ENCODE data around the gene TAF13.
"Not testable (repeated sequence)": the region's sequence is repeated elsewhere in the genome, so short reads cannot be mapped to it uniquely, and the experiment has no call there.

TAF13 gene

DNA sequence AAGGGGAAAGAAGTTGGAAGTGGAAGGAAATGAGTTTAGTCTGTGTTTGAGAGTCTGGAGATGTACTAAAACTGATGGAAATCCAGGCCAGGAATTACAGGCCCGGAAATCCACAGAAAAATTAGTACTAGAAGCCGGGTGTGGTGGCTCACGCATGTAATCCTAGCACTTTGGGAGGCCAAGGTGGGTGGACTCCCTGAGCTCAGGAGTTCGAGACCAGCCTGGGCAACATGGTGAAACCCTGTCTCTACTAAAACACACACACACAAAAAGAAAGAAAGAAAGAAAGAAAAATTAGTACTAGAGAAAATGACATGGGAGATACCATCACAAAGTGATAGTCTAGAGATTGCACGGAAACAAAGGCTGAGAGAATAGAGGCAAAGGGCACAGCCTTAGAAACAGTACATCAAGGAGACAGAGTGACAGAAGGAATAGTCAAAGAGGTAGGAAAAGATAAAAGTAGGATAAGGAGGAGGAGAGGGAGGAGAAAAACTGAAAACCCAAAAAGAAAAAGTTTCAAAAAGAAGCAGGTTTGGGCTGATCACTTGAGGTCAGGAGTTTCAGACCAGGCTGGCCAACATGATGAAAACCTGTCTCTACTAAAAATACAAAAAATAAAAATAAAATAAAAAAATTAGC lies 4.8 kb upstream of the TAF13 start:
- Mint-ChIP-seq H3K9me3 (ENCODE audit: low read depth) (no peaks in the 10 kb centered on the region), H3K4me1 (ENCODE audit: low read depth) (peaks cover 7% of the 10 kb centered on the region), H3K27me3 (no peaks in the 10 kb centered on the region), H3K36me3 (no peaks in the 10 kb centered on the region), H3K27ac (no peak overlapping the region), H3K4me3 (no peak overlapping the region)

DNA sequence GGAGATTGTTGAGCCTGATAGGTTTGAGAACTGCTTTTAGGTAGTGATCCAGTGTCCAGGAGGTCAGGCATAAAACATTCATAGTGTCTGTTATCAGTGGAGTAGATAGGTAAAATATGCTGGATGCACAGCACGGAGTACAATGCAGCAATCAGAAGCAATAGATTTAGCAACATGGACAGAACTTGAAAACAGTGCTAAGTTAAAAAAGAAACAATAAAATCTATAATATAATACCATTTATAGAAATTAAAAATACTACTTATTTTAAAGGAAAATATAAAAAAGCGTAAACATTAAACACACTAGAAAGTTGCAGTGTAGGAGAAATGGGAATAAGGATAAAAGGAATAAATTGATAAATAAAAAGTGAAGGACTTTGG lies 3.4 kb upstream of the TAF13 start:
- Mint-ChIP-seq H3K4me3 (no peak overlapping the region), H3K4me1 (ENCODE audit: low read depth) (peaks cover 15% of the 10 kb centered on the region), H3K27ac (no peak overlapping the region), H3K9me3 (ENCODE audit: low read depth) (no peaks in the 10 kb centered on the region), H3K27me3 (no peaks in the 10 kb centered on the region), H3K36me3 (no peaks in the 10 kb centered on the region)

DNA sequence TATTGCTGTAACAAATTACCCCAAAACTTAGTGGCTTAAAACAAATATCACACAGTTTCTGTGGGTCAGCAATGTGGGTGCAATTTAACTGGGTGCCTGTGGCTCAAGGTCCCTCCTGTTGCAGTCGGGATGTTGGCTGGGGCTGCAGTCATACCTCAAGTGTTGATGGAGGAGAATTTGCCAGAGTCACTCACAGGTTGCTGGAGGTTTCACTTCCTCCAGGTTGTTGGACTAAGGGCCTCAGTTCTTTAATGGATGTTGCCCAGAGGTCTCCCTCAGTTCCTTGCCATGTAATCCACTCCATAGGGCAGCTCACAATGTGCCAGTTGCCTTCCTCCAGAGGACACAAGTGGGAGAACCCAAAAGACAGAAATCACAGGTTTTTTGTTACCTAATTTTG lies 2.5 kb upstream of the TAF13 start:
- Mint-ChIP-seq H3K36me3 (no peaks in the 10 kb centered on the region), H3K9me3 (ENCODE audit: low read depth) (no peaks in the 10 kb centered on the region), H3K4me1 (ENCODE audit: low read depth) (peaks cover 16% of the 10 kb centered on the region), H3K4me3 (no peak overlapping the region), H3K27ac (no peak overlapping the region), H3K27me3 (no peaks in the 10 kb centered on the region)

DNA sequence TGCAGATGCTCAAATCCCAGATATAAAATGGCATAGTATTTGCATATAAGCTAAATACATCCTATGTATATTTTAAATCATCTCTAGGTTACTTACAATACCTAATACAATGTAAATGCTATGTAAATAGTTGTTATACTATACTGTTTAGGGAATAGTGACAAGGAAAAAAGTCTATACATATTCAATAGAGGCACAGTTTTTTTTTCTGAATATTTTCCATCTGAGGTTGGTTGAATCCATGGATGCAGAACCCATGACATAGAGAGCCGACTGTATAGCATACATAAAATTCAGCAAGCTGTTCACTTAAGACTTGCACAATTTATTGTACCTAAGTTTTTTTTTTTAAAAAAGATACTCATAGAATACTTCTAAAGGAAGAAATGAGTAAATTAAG lies 6.5 kb downstream of the TAF13 start:
- Mint-ChIP-seq H3K27ac (no peak overlapping the region), H3K4me3 (no peak overlapping the region), H3K9me3 (ENCODE audit: low read depth) (no peaks in the 10 kb centered on the region), H3K36me3 (peaks cover 4% of the 10 kb centered on the region), H3K27me3 (no peaks in the 10 kb centered on the region), H3K4me1 (ENCODE audit: low read depth) (peaks cover 7% of the 10 kb centered on the region)

DNA sequence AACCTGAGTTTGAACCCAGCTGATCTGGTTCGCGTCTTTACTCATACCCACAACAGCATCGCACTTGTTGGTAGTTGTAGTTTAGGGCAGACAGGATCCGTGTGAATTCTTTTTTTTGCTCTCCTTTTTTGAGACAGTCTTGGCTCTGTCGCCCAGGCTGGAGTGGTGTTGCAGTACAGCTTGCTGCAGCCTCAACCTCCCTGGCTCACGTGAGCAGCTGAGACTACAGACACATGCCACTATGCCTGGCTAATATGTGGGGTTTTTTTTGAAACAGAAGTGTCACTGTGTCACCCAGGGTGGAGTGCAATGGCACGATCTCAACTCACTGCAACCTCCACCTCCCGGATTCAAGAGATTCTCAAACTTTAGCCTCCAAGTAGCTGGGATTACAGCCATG lies 7.9 kb downstream of the TAF13 start:
- Mint-ChIP-seq H3K4me3 (no peak overlapping the region), H3K9me3 (ENCODE audit: low read depth) (no peaks in the 10 kb centered on the region), H3K4me1 (ENCODE audit: low read depth) (peaks cover 3% of the 10 kb centered on the region), H3K27me3 (no peaks in the 10 kb centered on the region), H3K36me3 (peaks cover 4% of the 10 kb centered on the region), H3K27ac (no peak overlapping the region)

DNA sequence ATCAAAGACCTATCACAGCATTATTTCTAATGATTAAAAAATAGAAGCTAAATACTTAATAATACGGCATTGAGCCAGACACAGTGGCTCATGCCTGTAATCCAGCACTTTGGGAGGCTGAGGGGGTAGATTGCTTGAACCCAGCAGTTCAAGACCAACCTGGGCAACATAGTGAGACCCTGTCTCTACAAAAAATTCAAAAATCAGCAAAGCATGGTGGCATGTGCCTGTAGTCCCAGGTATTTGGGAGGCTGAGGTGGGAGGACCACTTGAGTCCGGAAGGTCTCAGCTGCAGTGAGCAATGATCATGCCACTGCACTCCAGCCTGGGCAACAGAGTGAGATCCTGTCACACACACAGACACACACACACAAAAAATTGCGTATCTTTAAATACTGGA lies 10.7 kb downstream of the TAF13 start:
- H3K36me3 Mint-ChIP-seq: peaks cover 2% of the 10 kb centered on the region
- H3K27me3 Mint-ChIP-seq: no peaks in the 10 kb centered on the region
- H3K4me3 Mint-ChIP-seq: no peak overlapping the region
- no peak overlapping the region for H3K27ac Mint-ChIP-seq
- no peaks in the 10 kb centered on the region for H3K4me1 Mint-ChIP-seq (ENCODE audit: low read depth)
- no peaks in the 10 kb centered on the region for H3K9me3 Mint-ChIP-seq (ENCODE audit: low read depth)

DNA sequence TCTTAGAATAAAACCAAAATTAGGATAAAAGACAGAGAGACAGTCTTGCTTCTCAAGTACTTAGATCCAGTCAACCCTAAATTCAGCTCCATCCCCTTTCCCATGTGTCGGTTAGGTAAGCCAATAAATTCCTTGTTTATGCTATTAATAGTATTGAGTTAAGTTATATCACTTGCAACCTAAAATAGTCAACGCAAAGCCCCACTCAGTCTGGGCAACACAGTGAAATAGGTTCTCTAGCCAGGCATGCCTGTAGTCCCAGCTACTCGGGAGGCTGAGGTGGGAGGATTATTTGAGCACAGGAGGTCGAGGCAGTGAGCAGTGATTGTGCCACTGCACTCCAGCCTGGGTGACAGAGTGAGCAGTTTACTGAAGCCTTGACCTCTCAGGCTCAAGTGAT lies 14.6 kb downstream of the TAF13 start:
- no peak overlapping the region for H3K27ac Mint-ChIP-seq
- no peaks in the 10 kb centered on the region for H3K4me1 Mint-ChIP-seq (ENCODE audit: low read depth)
- H3K36me3 Mint-ChIP-seq: no peaks in the 10 kb centered on the region
- H3K9me3 Mint-ChIP-seq (ENCODE audit: low read depth): no peaks in the 10 kb centered on the region
- H3K4me3 Mint-ChIP-seq: no peak overlapping the region
- H3K27me3 Mint-ChIP-seq: no peaks in the 10 kb centered on the region

DNA sequence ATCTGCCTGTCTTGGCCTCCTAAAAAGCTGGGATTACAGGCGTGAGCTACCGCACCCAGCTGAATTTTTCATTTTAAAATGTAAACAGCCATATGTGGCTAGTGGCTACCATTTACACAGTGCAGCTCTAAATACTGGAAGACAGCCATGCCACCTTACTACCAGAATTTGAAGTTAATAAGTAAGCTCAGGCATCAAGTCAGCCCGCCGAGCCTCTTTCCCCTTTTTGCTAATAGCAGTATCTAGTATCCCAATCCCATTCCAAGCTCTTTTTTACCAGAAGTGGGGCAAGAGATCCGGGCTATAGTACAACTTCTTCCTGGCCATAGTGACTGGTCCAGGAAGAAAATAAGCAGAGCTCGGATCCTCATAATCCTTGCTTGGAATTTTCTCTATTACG lies 15.1 kb downstream of the TAF13 start:
- H3K9me3 Mint-ChIP-seq (ENCODE audit: low read depth): no peaks in the 10 kb centered on the region
- no peaks in the 10 kb centered on the region for H3K36me3 Mint-ChIP-seq
- H3K27ac Mint-ChIP-seq: no peak overlapping the region
- no peak overlapping the region for H3K4me3 Mint-ChIP-seq
- H3K4me1 Mint-ChIP-seq (ENCODE audit: low read depth): no peaks in the 10 kb centered on the region
- H3K27me3 Mint-ChIP-seq: no peaks in the 10 kb centered on the region

DNA sequence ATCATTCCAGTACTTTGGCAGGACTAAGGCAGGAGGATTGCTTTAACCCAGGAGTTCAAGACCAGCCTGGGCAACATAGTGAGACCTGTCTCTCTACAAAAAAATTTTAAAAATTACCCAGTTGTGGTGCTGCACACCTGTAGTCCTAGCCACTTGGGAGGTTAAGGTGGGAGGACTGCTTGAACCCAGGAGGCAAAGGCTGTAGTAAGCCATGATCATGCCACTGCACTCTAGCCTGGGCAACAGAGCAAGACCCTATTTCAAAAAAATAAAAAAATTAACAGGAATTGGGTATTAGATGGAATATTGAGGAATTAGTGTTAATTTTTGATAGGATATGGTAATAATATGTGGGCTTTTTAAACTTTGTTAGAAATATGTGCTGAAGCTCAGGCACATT lies 16.8 kb downstream of the TAF13 start:
- H3K27me3 Mint-ChIP-seq: no peaks in the 10 kb centered on the region
- no peaks in the 10 kb centered on the region for H3K9me3 Mint-ChIP-seq (ENCODE audit: low read depth)
- H3K36me3 Mint-ChIP-seq: no peaks in the 10 kb centered on the region
- H3K4me3 Mint-ChIP-seq: no peak overlapping the region
- no peaks in the 10 kb centered on the region for H3K4me1 Mint-ChIP-seq (ENCODE audit: low read depth)
- H3K27ac Mint-ChIP-seq: no peak overlapping the region

DNA sequence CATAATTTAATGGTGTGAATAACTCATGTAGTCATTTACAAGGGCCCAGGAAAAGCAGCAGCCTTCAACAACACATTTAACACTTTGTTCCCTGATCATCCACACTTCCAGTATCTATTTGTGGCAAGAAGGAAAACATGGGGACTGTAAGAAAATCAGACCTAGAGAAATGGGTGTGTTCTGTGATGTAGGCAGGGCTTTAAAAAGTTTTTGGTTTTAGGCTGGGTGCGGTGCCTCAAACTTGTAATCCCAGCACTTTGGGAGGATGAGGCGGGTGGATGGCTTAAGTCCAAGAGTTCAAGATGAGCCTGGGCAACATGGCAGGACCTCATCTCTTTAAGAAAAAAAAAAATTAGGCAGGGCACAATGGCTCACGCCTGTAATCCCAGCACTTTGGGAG lies 19.7 kb downstream of the TAF13 start:
- H3K9me3 Mint-ChIP-seq (ENCODE audit: low read depth): no peaks in the 10 kb centered on the region
- no peaks in the 10 kb centered on the region for H3K27me3 Mint-ChIP-seq
- no peak overlapping the region for H3K4me3 Mint-ChIP-seq
- no peaks in the 10 kb centered on the region for H3K36me3 Mint-ChIP-seq
- H3K4me1 Mint-ChIP-seq (ENCODE audit: low read depth): no peaks in the 10 kb centered on the region
- H3K27ac Mint-ChIP-seq: no peak overlapping the region

DNA sequence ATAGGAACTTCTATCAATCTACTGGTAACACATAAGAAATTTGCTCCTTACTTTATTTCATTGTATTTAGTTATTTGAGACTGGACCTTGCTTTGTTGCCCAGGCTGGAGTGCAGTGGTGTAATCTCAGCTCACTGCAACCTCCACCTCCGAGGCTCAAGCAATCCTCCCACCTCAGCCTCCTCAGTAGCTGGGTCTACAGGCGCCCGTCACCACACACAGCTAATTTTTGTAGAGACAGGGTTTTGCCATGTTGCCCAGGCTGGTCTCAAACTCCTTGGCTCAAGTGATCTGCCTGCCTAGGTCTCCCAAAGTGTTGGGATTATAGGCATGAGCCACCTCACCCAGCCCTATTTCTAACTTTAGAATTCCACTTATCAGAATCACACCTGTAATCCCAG lies 23.7 kb downstream of the TAF13 start:
- not testable (repeated sequence) for H3K27ac Mint-ChIP-seq; H3K36me3 Mint-ChIP-seq; H3K4me3 Mint-ChIP-seq; H3K4me1 Mint-ChIP-seq (ENCODE audit: low read depth); H3K27me3 Mint-ChIP-seq; H3K9me3 Mint-ChIP-seq (ENCODE audit: low read depth)

DNA sequence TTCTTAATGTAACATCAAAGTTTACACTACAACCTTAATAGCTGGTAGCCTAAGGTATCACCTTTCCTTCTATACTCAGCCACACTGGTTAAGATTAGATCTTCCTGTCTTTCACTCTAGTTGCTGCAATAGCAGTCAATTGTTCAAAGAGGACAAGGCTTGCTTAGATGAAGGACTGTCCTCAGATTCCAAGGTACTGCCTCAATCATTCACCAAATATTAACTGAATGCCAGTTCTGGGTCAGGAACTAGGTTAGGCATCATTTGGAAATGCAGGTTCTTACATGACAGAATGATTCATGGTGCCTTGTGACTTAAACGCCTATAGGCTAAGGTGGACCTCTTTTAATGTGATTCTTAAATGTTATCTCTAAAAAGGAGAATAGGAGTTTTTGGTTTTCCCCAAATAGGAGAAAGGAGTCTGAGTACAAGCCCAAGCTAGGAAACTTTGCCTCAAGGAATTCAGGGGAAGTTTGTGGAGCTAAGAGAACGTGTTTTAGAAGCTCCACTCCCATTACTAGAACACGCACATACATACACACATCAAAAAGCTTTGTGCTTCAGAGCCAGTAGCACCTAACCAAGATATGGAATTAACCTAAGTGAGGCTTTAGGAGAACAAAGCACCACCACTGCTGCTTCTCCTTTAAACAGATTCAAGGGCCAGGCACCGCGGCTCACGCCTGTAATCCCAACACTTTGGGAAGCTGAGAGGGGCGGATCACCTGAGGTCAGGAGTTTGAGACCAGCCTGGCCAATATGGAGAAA lies 25.4 kb downstream of the TAF13 start:
- no peak overlapping the region for H3K4me3 Mint-ChIP-seq
- H3K9me3 Mint-ChIP-seq (ENCODE audit: low read depth): no peaks in the 10 kb centered on the region
- H3K27ac Mint-ChIP-seq: no peak overlapping the region
- peaks cover 3% of the 10 kb centered on the region for H3K27me3 Mint-ChIP-seq
- no peaks in the 10 kb centered on the region for H3K36me3 Mint-ChIP-seq
- no peaks in the 10 kb centered on the region for H3K4me1 Mint-ChIP-seq (ENCODE audit: low read depth)

DNA sequence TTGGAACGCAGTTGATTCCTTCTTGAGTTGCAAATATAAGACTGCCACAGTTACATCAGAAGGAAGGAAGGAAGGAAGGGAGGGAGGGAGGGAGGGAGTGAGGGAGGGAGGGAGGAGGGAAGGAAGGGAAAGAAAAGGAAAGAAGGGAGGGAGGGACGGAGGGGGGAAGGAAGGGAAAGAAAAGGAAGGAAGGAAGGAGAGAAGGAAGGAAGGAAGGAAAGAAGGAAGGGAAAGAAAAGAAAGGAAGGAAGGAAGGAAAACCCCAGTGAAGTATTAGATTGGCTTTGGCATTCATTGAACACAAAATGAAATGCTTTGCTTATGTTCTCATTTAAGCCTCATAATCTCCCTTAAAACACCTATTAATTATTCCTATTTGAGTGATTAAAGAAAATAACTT lies 27.5 kb downstream of the TAF13 start:
- H3K27me3 Mint-ChIP-seq: peaks cover 3% of the 10 kb centered on the region
- H3K9me3 Mint-ChIP-seq (ENCODE audit: low read depth): no peaks in the 10 kb centered on the region
- no peak overlapping the region for H3K4me3 Mint-ChIP-seq
- no peaks in the 10 kb centered on the region for H3K4me1 Mint-ChIP-seq (ENCODE audit: low read depth)
- no peak overlapping the region for H3K27ac Mint-ChIP-seq
- no peaks in the 10 kb centered on the region for H3K36me3 Mint-ChIP-seq

DNA sequence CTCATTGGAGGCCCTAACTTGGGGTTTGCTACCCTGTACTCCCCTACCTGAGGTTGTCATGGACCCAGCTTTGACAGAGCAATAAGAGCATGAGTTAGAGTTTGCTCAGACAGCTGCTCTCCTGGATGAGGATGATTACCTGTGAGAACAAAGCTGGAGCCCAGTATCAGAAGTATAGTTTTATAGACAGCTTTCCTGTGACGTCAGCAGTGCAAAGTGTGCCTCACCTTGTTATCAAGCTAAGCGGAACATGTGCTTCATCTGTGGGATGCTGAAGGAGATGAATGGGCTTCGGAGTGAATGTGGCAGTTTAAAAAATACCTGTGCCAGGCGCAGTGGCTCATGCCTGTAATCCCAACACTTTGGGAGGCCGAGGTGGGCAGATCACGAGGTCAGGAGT lies 28.5 kb downstream of the TAF13 start:
- Mint-ChIP-seq H3K9me3 (ENCODE audit: low read depth) (no peaks in the 10 kb centered on the region), H3K36me3 (no peaks in the 10 kb centered on the region), H3K27ac (no peak overlapping the region), H3K4me3 (no peak overlapping the region), H3K4me1 (ENCODE audit: low read depth) (peaks cover 3% of the 10 kb centered on the region), H3K27me3 (peaks cover 3% of the 10 kb centered on the region)

DNA sequence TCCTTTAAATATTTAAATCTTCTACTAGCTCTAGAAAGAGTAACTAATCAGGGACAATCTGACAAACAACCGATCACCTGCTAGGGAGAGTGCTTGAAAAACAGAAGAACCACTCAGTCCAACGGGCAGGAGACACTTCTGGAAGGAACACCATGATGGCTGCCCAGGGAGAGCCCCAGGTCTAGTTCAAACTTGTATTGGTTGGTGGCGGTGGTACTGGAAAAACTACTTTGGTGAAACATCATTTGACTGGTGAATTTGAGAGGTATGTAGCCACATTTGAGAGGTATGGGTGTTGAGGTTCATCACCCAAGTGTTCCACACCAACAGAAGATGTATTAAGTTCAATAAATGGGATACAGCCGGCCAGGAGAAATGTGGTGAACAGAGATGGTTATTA lies 29.1 kb downstream of the TAF13 start:
- Mint-ChIP-seq H3K4me3 (no peak overlapping the region), H3K36me3 (no peaks in the 10 kb centered on the region), H3K27me3 (peaks cover 3% of the 10 kb centered on the region), H3K27ac (no peak overlapping the region), H3K9me3 (ENCODE audit: low read depth) (no peaks in the 10 kb centered on the region), H3K4me1 (ENCODE audit: low read depth) (peaks cover 3% of the 10 kb centered on the region)

DNA sequence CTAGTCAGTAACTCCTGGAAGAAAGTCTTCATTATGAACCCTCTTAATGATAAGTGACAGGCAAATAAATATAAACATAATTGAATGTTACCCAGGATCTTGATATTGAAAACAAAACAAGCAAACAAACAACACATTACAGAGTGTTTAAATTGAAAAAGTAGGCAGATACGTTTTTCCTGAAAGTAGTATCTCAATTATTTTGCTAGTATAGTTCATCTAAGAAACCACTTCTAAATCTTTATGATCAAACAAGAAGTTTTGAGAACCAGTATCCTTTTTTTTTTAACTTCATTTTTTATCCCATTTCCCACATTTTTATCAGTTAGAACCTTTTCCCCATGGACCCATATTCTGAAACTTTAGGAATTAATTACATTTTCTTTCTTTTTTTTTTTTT lies 30.2 kb downstream of the TAF13 start:
- no peaks in the 10 kb centered on the region for H3K36me3 Mint-ChIP-seq
- H3K4me3 Mint-ChIP-seq: no peak overlapping the region
- H3K27me3 Mint-ChIP-seq: peaks cover 3% of the 10 kb centered on the region
- H3K4me1 Mint-ChIP-seq (ENCODE audit: low read depth): peaks cover 6% of the 10 kb centered on the region
- no peak overlapping the region for H3K27ac Mint-ChIP-seq
- no peaks in the 10 kb centered on the region for H3K9me3 Mint-ChIP-seq (ENCODE audit: low read depth)

Data from activated naive CD8-positive, alpha-beta T cell (primary cell).